Embryonic facial prominence (tissue), 1 donor: Measurements from ENCODE around the gene PMM2.
"Not testable (repeated sequence)": the region's sequence is repeated elsewhere in the genome, so short reads cannot be mapped to it uniquely, and the experiment has no call there.

Experiments used
- DNase-seq: peaks from one replicate; pipeline ENCODE4 v3.0.0-alpha.2; 2016; ENCODE audit errors: extremely low spot score

The PMM2 gene

DNA sequence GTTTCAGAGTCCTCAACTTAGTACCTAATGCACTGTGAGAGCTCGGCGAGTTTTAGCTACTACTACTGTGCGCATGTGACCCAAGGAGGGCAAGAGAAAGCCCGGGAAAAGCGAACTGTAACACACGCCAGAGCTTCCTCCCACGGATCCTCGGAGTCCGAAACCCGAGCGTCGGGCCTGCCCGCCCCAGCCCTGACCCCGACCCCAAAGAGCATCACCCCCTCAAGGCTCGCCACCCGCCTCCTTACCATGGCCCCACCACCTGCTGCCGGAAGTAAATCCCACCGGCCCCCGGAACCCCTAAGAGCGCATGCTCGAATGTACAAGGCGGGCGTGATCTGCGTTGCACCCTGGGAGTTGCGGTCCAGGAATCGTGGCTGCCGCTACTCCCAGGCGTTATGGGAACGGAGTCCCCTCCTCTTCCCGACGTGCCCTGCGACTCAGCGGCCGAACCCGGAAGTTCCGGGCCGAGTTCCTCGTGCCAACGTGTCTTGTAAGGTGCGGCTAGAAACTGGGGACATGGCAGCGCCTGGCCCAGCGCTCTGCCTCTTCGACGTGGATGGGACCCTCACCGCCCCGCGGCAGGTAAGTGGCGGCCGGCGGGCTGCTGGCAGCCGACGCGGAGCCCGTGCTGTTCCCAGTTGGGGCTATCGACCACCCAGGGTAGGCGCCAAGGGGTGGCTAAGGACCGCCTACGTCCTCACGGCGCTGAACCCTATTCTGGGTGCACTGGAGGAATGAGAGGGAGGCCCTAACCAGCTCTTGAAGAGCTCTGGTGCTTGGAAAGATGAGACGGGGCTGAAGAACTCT lies at the start of gene PMM2, which contains the start of gene TMEM186:
Gene PMM2, plus strand, starts transcription at position 476 of the 810 bp plus-strand sequence. Its CDS starts 44 bp downstream, at position 520.
Gene TMEM186, minus strand, starts transcription at position 276 of the 810 bp plus-strand sequence. Its CDS starts 25 bp downstream, at position 251.
- DNase-seq, result peak; percentile 88

DNA sequence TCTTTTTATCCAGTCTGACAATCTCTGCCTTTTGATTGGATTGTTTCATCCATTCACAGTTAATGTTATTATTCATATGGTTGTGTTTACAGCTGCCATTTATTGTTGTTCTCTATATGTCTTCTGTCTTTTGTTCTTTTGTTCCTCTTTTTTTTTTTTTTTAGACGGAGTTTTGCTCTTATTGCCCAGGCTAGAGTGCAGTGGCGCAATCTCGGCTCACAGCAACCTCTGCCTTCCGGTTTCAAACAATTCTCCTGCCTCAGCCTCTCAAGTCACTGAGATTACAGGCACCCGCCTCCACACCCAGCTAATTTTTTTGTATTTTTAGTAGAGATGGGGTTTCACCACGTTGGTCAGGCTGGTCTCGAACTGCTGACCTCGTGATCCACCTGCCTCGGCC lies 48.7 kb upstream of the PMM2 start:
- DNase-seq, result not testable (repeated sequence)

- DNase-seq, result no peak
Observed at GRCh38 chr16:8751481-8752311, 45.9 kb upstream of the PMM2 start.

DNA sequence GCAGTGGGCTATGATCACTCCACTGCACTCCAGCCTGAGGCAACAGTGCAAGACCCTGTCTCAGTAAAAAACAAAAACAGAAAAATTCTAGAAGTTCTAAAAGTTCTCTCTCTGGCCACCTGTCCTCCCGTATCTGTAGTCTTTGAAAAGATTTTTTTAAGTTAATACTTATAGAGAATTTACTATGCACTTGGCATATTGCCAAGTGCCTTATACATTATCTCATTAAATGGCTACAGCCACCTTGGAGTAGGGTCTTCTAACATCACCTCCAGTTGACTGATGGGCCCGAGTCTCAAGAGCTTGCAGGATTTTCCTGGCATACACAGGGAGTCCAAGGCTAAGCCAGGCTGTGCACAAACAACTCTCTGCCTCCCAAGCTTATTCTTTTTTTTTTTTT lies 44.9 kb upstream of the PMM2 start:
- DNase-seq, result no peak

GRCh38 chr16:8753416-8754054 lies 44.1 kb upstream of the PMM2 start:
- DNase-seq, result no peak

DNA sequence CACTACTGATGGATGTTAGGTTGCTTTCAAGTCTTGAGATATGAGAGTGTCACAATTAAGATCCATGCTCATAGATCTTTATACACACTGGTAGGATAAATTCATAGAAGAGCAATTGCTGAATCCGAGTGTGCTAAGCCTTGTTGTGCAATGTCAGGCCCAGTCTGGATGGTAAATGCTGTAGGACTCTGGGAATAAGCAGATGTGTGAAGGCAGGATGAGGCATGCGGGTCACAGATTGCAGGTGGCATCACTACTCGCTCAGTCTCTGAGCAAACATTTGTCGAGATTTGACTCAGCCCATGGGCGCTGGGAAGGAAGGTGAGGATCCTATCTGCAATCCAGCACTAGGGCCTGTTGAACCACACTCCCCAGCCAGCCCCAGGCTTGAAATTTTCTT lies 40.9 kb upstream of the PMM2 start:
- DNase-seq, result no peak

GRCh38 chr16:8758022-8758421 lies 39.6 kb upstream of the PMM2 start:
- DNase-seq, result no peak

DNA sequence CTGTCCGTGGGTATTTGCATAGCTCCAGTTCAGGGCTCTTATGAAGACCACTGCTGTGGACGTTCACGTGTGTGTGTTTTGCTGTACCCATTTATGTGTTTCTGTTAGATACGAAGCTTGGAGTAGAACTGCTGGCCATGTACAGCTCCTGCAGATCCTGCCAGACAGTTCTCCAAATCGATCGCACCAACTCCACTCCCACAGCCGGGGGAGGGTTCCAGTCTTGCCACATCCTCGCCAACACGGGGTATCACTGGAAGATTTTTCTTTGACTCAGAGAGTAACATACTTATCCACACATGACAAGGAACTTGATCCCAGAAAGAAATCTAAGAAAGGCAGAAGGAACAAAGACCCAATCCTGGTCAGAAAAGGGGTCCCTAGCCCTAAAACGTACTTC lies 37.6 kb upstream of the PMM2 start:
- DNase-seq, result no peak

DNA sequence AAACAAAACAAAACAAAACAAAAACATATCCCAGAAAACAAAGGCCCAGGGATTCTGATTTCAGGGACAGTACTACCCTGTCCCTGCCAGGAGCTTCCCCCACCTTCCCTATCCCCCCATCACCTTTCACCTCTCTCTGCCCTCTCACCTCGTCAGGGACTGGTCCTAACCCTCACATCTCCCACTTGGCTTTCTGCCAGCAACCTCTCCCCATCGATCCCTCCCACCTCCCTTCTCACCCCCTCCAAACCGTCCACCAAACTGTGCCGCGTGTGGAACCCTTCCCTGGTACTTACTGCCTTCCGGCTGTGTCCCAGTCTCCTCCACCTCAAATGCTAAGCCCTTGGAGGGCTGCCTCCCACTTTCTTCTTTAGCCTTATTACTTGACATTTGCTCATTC lies 36.6 kb upstream of the PMM2 start:
- no peak for DNase-seq

DNA sequence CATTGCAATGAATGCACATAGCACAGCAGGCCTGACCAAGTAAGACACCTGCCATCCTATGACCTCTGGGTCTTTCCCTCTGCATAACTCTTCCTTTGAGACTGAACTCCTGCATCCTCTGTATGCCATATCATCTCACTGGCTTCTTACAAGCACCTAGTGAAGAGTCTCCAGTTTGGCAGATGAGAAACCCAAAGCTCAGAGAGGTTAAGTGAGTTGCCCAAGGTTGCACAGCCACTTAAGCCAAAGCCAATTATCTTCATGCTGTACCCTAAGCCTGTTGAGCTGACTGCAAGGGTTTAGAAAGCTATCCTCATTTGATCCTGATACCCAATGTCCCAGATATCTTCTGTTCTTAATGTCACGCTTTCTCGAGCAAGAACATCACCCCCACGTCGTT lies 35.4 kb upstream of the PMM2 start:
- no peak for DNase-seq

- DNase-seq, result no peak
Observed at GRCh38 chr16:8763083-8763482, 34.6 kb upstream of the PMM2 start.

DNA sequence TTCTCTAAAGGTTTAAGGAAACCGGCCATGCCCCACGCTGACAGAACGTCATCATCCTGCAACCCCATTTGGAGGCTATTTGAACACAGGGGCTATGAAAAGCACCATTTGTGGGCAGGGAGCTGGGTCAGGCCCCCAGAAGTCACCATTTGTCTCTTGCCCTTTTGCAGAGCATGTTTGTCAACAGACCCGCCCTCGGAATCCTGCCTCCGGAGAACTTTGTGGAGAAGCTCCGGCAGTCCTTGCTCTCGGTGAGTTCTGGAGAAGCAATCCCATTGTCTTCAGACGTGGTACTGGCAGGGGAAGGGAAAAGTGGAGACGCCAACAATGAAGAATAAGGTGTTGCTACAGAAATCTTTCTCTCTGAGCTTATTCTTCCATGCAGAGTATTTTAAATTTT lies 33.7 kb upstream of the PMM2 start:
- no peak for DNase-seq

GRCh38 chr16:8764525-8765250 lies 33.0 kb upstream of the PMM2 start:
- no peak for DNase-seq

GRCh38 chr16:8767176-8767575 lies 30.5 kb upstream of the PMM2 start:
- DNase-seq, result no peak

DNA sequence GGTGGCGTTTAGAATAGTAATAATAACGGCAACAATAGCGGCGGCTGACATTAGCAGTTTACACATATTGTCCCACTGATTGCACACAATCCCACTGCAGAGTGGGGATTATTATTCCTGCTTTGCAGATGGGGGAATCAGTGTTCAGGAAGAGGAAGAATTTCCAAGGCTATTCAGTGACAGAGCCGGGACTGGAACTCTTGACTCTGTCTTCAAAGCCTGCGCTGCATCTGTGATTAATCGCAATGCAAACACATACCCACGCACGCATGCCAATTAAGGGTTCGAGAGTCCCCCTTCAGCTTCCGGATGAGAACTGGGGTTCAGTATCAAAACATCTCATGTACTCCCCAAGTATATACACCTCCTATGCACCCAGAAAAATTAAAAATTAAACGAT lies 29.4 kb upstream of the PMM2 start:
- no peak for DNase-seq

DNA sequence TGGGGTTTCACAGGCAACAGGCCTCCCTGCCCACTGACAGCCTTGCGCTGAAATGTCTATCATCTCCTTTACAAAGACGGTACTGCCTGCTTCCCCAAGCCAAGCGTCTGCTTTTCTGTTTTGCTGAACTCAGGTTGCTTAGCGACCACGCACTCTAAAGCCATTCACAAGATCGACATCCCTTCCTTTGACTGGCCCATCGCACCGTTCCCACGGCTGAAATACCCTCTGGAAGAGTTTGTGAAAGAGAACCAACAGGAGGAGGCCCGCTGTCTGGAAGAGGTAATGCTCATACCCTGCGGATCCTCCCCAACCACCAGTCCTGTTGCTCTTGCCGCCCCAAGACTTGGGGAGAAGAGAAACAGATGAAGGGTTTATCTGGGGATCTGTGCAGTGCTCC lies 28.9 kb upstream of the PMM2 start:
- no peak for DNase-seq

GRCh38 chr16:8773537-8773936 lies 24.1 kb upstream of the PMM2 start:
- DNase-seq, result no peak

DNA sequence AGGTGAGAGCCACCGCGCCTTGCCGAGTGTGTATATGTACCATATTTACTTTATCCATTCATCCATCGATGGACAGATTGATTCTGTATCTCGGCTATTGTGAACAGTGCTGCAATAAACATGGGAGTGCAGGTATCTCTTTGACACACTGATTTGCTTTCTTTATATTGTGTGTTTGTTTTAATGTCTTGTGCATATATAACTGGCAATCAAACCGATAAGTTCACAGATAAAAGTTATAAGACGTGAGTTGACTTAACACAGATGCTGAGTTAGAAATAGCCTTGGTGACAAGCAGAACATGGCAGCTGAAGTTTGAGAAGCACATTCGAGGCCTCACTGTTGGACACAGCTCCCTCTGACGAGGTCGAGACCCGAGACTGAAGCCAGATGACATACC lies 23.4 kb upstream of the PMM2 start:
- DNase-seq, result no peak

- DNase-seq, result no peak
Observed at GRCh38 chr16:8775359-8775758, 22.3 kb upstream of the PMM2 start.

- DNase-seq, result peak; percentile 47
Observed at GRCh38 chr16:8776129-8776584, 21.5 kb upstream of the PMM2 start.

- DNase-seq, result no peak
Observed at GRCh38 chr16:8777217-8777616, 20.4 kb upstream of the PMM2 start.

DNA sequence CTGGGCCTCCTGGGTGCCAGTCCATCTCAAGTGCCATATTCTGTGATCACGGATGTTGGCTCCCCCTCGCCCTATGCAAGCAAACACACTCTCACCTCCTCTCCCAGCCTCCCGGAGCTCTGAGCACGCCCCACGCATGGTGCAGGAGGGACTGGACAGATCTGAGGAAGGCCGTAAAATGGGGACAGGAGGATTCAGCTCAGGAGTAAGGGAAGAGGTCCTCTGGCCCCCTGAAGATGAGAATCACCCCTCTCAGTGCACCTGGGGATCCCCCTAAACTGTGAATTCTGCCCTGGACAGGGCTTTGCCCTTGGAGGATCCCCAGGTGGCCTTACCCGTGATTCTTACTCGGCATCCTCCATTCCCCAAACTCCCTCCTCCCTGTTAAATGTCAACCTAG lies 15.8 kb upstream of the PMM2 start:
- no peak for DNase-seq
